Bone marrow (tissue), 2 donors: ENCODE results near the gene COL9A3.
A peak's percentile ranks its signal among the peaks of the same experiment; 100 is the strongest.

ENCODE experiments used
- DNase-seq, 2 donors: peaks; one replicate each; lab custom pipeline; 2025; lab: John Stamatoyannopoulos, UW

Gene COL9A3

DNA sequence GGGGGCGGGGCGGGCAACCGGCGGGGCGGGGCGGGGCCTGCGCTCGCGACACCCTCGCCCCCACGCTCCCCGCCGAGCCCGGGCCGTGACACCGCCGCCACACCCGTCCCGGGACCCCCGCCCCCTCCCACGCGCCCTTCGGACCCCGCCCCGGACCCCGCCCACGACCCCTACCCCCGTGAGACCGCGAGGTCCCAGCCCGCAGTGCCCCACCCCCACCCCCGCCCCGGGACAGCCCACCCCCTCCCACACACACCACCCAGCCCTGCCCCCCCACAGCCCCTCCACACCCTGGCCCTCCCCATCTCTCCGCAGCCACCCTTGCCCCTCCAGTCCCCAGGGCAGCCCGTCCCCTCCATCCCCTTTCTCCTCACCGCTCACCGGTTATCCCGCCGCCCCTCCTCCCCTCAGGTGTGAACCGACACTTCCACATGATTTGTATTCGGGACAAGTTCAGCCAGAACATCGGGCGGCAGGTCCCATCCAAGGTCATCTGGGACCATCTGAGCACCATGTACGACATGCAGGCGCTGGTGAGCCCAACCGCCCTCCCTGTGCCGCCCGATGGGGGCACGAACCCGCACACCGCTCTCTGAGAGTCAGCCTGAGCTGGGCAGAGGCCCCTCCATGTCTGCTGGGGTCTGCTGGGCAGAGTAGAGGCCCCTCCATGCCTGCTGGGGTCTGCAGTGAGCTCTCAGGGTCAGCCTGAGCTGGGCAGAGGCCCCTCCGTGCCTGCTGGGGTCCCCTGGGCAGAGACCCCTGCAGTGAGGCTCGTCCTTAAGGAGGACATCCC lies 20.0 kb upstream of the COL9A3 start:
- no peak for DNase-seq

DNA sequence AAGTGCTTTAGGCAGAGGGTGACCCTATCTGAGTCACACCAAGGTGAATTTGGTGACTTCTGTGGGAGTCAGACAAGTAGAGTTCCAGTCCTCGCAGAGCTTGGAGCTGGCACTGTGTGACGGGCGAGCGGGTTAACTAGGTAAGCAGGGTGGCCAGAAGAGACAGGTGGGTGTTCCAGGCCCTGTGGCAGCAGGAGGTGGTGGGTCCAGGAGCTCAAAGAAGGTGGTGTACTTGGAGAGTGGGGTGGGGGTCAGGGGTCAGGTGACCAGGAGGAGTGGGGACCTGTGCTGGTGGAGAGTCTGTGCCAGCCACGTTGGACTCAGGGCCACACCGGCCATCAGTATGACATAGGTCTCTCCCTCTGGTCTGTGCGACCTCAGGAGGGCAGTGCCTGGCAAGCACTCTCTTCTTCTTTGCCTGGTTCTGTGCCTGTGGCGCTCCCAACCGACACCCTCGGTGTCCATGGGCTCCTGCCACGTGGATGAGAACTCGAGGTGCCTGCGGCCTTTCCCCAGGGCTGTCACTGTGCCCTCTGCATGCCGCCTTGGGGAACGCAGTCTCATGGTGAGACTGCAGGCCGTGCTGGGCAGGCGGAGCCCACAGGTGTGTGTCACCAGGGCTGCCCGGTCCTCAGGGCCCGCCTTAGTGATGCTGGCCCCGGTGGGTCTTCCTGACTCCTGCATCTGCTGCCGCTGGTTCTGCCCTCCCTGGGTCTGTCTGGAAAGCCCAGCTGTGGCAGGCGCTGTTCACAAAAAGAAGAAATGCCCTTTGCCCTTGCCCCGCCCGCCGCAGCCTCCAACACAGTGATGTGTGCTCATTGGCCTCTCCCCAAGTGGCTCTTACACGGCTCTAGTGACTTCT lies 18.9 kb upstream of the COL9A3 start:
- no peak for DNase-seq

DNA sequence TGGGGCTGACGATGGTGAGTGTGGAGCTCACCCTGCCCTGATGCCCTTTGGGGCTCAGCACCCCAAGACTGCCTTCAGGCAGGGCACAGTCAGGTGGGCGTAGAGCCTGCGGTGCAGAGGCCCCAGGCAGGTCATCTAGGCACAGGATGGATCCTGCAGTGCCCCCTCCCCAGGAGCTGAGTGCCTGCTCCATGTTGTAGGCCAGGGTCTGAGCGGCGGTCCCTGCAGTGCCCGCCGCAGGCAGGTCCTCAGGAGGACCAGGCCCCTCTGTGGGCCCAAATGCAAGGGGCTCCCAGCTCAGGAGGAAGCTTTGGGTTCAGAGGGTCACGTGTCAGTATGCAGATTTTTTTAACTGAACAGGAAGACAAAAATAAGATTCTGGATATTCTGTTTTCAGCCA lies 17.8 kb upstream of the COL9A3 start:
- no peak for DNase-seq

DNA sequence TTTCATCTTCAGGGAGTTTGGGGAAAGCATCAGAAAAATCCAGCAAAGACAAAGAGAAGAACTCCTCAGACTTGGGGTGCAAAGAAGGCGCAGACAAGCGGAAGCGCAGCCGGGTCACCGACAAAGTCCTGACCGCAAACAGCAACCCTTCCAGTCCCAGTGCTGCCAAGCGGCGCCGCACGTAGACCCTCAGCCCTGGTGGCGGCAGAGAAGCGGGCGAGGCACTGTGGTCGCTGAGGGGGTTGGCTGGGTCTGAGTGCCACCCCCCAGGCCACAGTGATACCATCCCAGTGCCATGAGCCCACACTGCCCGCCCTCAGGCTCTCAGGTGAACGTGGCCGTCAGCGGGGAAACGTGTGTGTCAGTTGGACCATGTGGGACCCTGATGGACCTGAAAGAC lies 17.4 kb upstream of the COL9A3 start:
- DNase-seq: no peak

DNA sequence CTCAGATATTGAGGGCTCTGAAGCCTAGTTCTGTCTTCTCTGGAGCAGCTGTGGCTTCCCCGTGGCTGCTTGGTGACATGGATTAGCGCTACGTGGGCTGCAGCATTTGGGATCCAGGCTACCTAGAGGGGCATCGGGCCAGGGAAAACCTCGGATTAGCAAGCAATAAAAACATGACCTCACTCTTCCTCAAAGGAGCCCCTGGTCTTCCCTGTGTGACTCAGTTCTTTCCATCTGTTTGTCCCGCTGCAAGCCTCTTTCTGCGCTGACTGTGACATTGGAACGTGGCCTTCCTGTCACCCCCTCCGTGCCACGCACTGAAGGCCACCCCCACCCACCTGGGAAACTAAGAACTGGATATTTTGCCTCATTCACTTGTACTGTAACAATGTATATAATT lies 17.0 kb upstream of the COL9A3 start:
- DNase-seq: no peak

DNA sequence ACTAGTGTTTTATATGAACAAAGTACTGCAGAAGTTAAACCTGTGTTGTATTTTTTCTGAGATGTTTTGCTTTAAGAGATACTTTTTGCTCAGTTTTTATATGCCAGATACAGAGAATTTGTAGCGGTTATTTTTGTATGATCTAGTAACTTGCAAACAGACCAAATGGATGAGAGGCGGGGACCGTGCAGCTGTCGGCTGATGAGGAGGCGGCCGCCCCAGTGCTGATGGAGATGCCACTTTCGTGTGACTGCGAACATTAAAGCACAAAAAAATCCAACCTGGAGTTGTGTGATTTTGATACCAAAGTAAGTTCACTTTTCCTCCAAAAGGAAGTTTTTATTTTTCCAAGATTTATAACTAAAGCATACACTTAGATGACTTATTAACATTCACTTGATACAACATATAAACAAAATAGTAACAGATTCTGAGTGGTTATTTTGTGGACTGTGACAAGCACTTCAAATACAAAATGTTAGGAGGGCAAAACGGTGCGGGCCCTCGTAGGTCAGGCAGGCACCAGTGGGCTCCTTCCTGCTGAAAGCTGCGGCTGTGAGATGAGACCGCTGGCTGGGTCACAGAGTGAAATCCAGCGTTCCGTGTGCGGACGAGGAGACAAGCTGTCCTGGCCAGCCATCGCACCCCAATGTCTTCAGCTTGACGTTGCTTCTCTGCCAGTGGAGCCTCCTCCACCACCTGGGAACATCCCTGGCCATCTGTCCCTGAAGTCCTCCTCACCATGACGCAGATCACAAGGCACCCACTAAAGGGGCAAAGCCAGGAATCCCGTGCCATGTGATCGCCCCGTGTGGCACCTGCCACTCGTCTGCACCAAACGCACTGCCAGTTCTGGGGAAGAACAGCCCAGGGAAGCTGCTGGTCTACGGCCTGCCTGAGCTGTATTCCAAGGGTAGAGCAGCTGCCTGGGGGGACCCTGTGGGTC lies 16.3 kb upstream of the COL9A3 start:
- no peak for DNase-seq

DNA sequence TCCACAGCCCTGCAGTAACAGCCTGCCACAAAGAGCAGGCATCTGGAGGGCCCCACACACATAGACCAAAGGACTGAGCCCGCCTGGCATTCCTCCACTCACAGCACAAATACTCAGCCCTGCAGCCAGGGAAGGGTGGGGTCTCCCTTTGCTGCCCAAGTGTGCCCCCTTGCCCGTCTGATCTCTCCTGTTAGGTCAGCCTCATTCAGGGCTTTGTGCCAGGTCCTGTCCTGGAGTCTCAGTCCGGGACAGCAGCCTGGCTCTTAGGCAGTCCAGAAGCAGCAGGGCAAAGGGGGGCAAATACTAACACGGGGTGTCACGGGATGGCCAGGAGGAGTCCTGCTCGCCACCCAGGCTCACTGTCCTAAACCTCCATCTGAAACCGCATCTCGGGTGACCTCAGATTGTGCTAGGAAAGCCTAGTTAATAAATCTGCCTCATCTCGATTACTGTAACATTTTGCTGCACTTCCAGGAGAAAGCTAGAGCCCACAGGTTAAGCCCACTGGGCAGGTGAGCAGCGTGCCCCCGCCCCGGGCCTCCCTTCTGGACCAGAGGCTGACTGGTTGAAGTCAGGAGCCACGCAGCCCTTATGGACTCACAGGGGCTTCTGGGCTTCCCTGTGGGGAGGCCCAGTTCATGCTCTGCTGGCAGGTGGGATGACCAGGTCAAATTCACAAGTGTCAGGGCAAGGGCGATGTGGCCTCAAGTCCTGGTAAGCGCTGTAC lies 15.4 kb upstream of the COL9A3 start:
- no peak for DNase-seq

DNA sequence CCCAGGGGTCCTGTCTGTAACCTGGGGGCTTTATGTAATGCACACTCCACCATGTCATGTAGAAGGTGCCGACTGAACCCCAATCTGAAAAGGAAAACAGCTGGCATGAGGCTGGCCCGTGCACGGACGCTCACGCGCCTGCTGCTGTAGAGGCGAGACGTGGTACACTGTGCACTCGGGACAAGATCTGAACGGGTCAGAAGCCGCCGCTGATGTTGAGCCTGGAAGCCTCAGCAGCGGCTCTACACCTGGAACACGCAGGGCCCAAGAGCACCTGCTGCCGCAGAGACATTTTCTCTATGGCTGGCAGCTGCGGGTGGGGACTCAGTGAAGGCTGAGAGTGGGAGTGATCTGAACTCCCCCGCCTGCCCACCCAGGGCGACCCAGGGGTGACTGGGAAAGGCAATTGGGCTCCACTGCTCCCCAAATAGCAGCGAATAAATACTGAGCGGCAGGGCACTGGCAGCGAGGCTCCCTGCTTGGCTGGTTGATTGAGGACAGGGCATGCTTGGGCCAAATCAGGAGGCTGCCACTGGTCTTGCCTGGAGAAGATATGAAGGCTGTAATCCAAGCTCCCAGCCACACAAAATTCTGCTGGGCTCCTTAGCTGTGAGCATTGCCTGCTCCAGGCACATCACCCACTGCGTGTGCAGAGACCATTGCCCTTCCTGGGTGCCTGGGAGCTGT lies 14.7 kb upstream of the COL9A3 start:
- DNase-seq: no peak

DNA sequence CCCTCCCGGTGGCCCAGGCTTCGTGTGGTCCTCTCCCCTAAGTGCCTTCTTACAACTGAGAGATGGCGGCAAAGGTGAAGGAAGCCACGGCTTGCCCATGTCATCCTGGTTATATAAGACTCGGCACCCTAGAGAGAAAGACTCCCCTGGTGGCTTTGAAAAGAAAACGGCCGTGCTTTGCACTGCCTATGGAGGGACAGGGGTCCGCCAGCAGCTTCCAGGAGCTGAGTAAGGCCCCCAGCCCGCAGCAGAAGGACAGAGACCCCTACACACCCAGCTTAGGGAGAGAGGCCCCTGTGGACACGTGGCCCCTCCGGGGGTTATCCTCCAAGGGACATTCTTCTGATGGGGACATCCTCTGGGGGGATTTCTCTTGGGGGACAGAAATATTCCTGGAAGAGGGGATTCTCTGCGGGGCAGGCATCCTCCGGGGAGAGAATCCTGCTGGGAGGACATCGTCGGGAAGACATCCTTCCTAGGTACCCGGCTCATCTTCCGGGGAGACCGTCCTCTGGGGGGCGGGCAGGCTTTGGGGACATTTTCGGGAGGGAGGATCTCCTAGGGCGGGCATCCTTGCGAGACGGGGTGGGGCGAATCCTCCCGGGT lies 12.7 kb upstream of the COL9A3 start:
- DNase-seq: no peak

DNA sequence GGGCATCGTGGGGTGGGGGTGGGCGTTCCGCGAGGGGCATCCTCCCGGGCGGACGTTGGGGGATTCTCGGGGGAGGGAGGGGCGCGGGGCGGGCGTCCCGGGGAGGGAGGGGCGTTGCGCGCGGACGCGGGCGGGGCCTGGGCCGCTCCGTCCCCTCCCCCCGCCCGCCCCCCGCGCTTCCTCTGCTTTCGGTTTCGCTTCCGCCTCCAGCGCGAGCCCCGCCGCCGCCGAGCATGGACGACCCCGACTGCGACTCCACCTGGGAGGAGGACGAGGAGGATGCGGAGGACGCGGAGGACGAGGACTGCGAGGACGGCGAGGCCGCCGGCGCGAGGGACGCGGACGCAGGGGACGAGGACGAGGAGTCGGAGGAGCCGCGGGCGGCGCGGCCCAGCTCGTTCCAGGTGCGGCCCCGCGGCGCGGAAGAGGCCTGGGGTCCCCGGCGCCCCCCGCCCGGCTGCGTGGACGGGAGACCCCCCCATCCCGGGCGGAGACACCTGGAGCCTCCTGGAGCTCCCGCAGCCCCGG lies 12.2 kb upstream of the COL9A3 start, which contains the start of gene OGFR:
Gene OGFR (plus strand): TSS at position 209 of the 528 bp plus-strand sequence. CDS start 25 bp downstream, at position 234.
- peak; percentile 35 to 37 for DNase-seq

DNA sequence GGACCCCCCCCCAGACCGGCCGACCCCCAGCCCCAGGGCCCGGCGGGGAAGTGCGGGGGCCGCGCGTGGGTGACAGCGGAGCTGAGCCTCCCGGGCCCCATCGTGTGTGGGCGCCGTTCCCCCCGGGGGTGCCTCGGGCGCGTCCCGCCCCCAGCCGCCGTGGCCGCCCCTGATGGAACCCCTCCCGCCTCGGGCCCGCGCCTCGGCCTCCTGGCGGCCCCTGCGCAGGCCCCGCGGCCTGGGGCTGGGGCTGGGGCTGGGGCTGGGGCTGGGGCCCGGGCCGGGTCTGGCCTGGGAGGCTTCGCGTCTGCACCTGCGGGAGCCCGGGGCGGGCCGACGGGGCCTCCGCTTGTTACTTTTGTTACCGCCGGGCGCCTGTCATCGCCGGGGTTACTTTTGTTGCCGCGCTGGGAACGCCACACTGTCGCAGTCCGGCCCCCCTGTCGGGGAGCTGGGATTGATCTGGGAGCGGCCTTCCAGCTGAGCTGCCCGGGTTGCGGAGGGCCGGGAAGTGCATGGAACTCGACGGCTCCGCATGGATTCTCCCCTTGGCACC lies 11.6 kb upstream of the COL9A3 start:
- DNase-seq: no peak

DNA sequence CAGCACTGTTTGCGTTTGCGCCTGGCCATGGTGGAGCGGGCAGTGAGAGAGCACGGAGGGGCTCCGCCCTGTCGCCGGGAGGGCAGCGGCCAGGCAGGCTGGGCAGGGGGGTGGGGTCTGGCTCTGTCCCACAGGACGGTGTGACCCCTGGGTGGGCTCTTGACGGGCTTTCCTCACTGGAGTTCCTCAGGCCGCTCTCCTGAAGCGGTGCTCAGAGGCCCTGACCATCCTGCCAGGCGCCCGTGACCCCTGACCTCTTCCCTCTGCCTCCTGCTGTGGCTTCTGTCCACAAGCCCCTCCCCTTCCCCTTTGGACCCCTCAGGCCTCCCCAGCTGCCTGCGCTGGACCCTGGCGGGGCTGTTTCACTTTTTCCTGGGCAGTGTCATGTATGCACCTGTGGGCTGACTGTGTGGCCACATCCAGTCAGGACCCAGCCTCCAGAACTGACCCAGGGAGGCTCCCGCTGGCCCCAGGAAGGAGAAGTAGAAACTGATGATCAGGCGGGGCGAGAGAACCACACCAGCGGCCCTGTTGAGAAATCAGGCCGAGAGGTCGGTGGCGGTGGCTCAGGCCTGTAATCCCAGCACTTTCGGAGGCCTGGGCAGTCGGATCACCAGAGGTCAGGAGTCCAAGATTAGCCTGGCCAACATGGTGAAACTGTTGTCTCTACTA lies 11.0 kb upstream of the COL9A3 start:
- DNase-seq: peak in 1 of 2 donors; percentile 48

DNA sequence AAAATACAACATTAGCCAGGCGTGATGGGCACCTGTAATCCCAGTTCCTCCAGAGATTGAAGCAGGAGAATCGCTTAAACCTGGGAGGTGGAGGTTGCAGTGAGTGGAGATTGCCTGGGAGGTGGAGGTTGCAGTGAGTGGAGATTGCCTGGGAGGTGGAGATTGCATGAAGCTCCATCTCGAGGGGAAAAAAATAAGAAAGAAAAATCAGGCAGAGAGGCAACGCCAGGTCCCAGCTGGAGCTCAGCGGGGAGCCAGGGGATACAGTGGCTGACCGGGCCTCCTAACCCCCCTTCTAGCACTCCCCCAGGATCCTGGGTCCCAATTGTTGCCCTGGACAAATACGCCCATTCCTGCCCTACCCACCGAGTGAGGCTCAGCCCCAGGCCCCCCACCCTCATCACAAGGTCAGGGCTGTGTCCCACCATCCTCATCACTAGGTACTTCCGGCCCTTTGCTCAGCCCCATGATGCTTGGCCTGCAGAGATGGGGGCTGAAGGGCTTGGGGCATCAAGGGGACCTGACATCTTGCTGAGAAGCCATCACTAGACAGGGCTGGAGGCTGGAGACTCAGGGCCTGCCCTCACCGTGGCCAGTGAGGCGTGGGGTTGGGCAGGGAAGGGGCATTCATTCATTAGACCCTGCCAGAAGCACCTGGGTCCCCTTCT lies 10.3 kb upstream of the COL9A3 start:
- DNase-seq: no peak

DNA sequence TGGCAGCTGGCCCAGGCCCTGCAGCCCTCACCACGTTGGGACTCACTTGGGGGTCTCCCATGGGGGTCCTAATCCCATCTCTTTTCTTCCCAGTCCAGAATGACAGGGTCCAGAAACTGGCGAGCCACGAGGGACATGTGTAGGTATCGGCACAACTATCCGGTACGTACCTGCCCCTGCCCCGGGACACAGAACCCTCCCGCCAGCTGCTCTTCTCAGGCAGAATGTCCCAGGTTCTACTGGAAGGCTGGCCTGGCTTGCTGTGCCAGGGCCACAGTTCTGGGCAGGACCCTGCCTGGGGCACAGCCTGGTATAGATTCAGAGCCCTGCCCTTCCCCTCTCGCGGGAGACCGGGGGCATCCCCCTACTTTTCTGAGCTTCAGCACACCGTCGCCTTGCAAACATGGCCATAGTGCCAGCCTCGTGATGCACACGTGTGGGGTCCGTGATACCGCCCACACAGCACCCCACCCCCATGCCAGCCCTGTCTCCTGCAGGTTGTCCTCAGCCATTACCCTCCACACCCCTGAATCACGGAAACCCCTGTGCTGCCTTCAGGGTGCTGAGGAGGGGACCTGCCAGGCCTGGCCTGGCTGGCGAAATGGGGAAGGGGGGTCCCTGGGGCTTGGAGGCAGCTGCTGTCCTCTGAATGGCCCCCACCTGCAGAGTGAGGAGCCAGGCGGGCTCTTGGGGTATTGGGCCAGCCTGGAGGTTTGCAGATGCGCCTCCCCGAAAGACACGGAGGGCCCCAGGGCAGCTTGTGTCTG lies 9.2 kb upstream of the COL9A3 start:
- no peak for DNase-seq

DNA sequence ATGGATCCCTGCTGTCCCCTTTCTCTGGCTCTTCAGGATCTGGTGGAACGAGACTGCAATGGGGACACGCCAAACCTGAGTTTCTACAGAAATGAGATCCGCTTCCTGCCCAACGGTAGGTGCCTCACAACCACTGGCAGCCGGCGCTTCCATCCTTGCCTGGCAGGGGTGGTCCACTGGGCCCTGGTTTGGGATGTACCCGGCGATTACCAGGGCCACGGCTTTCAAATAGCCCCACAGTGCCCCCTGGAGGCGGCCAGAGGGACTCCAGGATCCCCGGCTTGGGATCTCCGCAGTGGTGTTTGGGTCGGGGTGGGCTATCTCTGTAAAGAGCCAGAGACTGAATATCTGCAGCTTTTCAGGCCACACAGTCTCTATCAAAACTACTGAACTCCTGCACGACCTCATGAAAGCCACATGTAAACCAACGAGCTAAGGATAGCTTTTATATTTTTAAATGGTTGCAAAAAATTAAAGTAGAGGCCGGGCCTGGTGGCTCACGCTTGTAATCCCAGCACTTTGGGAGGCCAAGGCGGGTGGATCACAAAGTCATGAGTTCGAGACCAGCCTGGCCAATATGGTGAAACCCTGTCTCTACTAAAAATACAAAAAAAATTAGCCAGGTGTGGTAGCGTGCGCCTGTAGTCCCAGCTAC lies 8.5 kb upstream of the COL9A3 start:
- peak; percentile 27 to 42 for DNase-seq

DNA sequence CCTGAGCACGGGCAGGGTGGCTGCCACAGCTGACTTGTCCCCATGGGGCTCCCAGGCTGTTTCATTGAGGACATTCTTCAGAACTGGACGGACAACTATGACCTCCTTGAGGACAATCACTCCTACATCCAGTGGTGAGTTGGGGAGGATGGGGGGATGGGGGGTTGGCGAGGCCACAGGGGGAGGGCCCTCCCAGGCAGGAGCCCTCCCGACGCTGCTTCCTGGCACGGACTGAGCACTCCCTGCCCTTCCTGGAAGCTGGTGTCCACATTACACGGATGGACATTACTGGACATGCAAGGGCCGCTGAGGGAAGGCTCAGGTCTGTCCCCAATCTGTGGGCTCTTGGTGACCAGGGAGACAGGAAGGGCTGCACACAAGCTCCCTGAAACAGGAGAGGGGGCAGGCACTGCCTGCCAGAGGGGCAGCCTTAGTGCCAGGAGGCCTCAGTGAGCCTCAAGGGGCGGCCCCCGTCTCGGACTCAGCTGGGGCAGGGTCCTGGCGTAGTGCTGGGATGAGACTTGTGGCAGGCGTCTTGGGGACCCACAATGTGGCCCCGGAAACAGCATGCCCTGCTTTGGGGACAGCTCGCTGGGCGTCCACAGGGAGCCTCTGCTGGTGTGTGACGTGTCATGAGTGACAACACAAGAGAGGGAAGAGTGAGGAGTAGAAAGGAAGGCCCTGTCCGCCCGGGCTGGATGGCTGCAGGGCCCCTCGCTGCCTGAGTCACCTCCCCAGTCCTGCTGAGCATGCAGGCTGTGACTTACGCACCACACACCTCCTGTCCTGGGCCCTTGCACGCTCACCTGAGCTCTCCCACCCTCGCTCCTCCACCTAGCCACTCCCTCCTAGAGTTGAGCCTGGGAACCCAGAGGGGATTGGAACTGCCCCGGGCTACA lies 7.1 kb upstream of the COL9A3 start:
- no peak for DNase-seq
